ENCODE data around the gene KRT8.

Gene KRT8

GRCh38 chr12:52874573-52875435, 30.1 kb downstream of the KRT8 start:
- no peak for DNase-seq (ENCODE audit: low read depth in 1 of 2, low spot score in 1 of 2)
- Histone ChIP-seq H3K27me3 (ENCODE audit: insufficient read depth, poor library complexity, severe bottlenecking) (peaks cover 2% of the 10 kb centered on the region), H3K4me3 (replicated peaks; ENCODE audit: insufficient read depth, low read length) (peak overlapping the region; percentile 46), H3K27ac (replicated peaks) (no peak overlapping the region)
- TF ChIP-seq CTCF (IDR thresholded peaks at IDR 0.05; ENCODE audit: insufficient read depth, low read length) (no peak), GABPA (IDR thresholded peaks at IDR 0.05; ENCODE audit: low read depth) (no peak), SPI1 (IDR thresholded peaks at IDR 0.05; ENCODE audit: borderline replicate concordance, low read depth) (no peak), REST (IDR thresholded peaks at IDR 0.05; ENCODE audit: insufficient replicate concordance, low read depth) (no peak)

- no peak overlapping the region for H3K27ac ChIP-seq (replicated peaks)
- peaks cover 2% of the 10 kb centered on the region for H3K27me3 ChIP-seq (ENCODE audit: insufficient read depth, poor library complexity, severe bottlenecking)
- peak overlapping the region; percentile 46 for H3K4me3 ChIP-seq (replicated peaks; ENCODE audit: insufficient read depth, low read length)
- no peak for TF ChIP-seq POLR2AphosphoS5 (IDR thresholded peaks at IDR 0.05; ENCODE audit: low read depth)
- TF ChIP-seq REST (IDR thresholded peaks at IDR 0.05; ENCODE audit: insufficient replicate concordance, low read depth): no peak
- TF ChIP-seq SPI1 (IDR thresholded peaks at IDR 0.05; ENCODE audit: borderline replicate concordance, low read depth): no peak
- no peak for TF ChIP-seq CTCF (IDR thresholded peaks at IDR 0.05; ENCODE audit: insufficient read depth, low read length)
- TF ChIP-seq GABPA (IDR thresholded peaks at IDR 0.05; ENCODE audit: low read depth): no peak
- peak; percentile 44 to 57 for DNase-seq (ENCODE audit: low read depth in 1 of 2, low spot score in 1 of 2)
Measured at GRCh38 chr12:52873832-52874572, 30.9 kb downstream of the KRT8 start.

- H3K27me3 ChIP-seq (ENCODE audit: insufficient read depth, poor library complexity, severe bottlenecking): peaks cover 2% of the 10 kb centered on the region
- no peak for DNase-seq (ENCODE audit: low read depth in 1 of 2, low spot score in 1 of 2)
- no peak overlapping the region for H3K27ac ChIP-seq (replicated peaks)
- TF ChIP-seq POLR2AphosphoS5 (IDR thresholded peaks at IDR 0.05; ENCODE audit: low read depth) (no peak), REST (IDR thresholded peaks at IDR 0.05; ENCODE audit: insufficient replicate concordance, low read depth) (no peak), SPI1 (IDR thresholded peaks at IDR 0.05; ENCODE audit: borderline replicate concordance, low read depth) (no peak), CTCF (IDR thresholded peaks at IDR 0.05; ENCODE audit: insufficient read depth, low read length) (no peak), GABPA (IDR thresholded peaks at IDR 0.05; ENCODE audit: low read depth) (no peak)
- H3K4me3 ChIP-seq (replicated peaks; ENCODE audit: insufficient read depth, low read length): no peak overlapping the region
Measured at GRCh38 chr12:52873513-52873831, 31.4 kb downstream of the KRT8 start.
